Cardiac muscle cell (in vitro differentiated cells and primary cell): ENCODE measurements around the gene DOCK7. TPM values are rescaled to one million over a fixed set of nuclear protein-coding genes. Genes with fewer than 3 reads are reported as not detected.

Experiments
- DNase-seq, 2 donors: peaks; one replicate each; pipeline versions ENCODE4 v3.0.0 to v3.0.0-alpha.2; 2010 to 2017; ENCODE audit warnings: low read depth in 1 of 2, low spot score in 1 of 2
- H3K27ac ChIP-seq: fragments of 200-600 bp; sonication (generic); 2 replicates; pipeline ENCODE4 v1.5.1; 2016
- H3K27me3 ChIP-seq: fragments of 200-600 bp; sonication (generic); 2 replicates; pipeline ENCODE4 v1.6.0; 2016; ENCODE audit warnings: control low read depth
- H3K36me3 ChIP-seq: fragments of 200-600 bp; sonication (generic); 2 replicates; pipeline ENCODE4 v1.5.1; 2016; ENCODE audit warnings: control low read depth
- H3K4me1 ChIP-seq: fragments of 200-600 bp; sonication (generic); 2 replicates; pipeline ENCODE4 v1.8.1; 2017; ENCODE audit warnings: low read depth, mild to moderate bottlenecking, mixed run types
- H3K4me3 ChIP-seq: fragments of 200-600 bp; sonication (generic); 2 replicates; pipeline ENCODE4 v1.5.1; 2016; ENCODE audit warnings: mild to moderate bottlenecking
- H3K9me3 ChIP-seq: fragments of 200-600 bp; sonication (generic); 2 replicates; pipeline ENCODE4 v1.5.1; 2017; ENCODE audit warnings: low read depth, mild to moderate bottlenecking, control low read depth
- CTCF ChIP-seq: IDR thresholded peaks from 2 replicates; pipeline ENCODE4 v1.5.1; 2012; ENCODE audit warnings: low read depth, mild to moderate bottlenecking, low read length
- polyA plus RNA-seq: library from polyadenylated mRNA; unstranded; fragments of >200 nt; fragmentation: Nextera tagmentation; extraction: Ambion mirVana; gene quantifications from 2 replicates; pipeline ENCODE4 v1.2.1, GENCODE V29; 2016
- total RNA-seq: library from RNA; depleted of rRNA; stranded (reverse); fragments of >200 nt; gene quantifications from 2 replicates; pipeline ENCODE4 v1.2.3, GENCODE V29; 2016

Gene DOCK7
- total and polyA plus RNA-seq, 2 experiments from 2014 or later: 17.5 to 79.6 TPM

DNA sequence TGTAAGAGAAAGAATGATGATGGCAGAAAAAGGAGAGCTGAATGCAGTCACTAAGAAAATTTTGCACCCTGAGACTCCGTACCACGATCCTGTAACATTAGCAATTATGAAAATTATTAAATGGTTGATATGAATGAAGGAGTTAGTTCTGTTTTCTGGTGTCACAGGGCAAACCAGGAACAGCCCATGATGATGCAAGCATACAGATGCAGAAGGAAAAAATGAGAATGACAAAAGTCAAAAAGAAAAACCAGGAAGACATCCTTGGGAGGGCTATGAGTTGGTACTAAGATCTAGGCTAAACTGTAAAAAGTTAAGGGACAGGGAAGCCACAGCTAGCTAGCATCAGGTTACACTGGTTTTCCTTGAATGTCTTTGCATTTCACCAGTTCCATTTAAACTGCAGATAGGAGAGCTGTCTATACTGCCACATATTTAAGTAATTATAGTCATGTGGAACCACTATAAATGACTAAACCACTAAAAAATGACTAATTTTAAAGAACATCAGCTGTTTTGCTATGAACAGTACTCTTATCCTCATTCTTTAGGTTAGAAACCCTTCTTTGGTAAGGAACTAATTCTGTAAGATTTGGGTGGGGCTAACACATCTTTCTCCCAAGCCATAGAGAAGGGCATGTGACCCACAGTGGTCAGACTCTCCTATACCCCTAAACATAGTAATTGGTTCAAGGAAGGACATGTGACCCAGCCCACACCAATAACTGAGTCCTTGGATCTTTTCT lies 11.4 kb downstream of the DOCK7 start:
- H3K4me3 ChIP-seq: no peak overlapping the region
- no peaks in the 10 kb centered on the region for H3K9me3 ChIP-seq
- peaks cover 5% of the 10 kb centered on the region for H3K4me1 ChIP-seq
- DNase-seq: no peak
- H3K27me3 ChIP-seq: no peaks in the 10 kb centered on the region
- H3K36me3 ChIP-seq: no peaks in the 10 kb centered on the region
- H3K27ac ChIP-seq: no peak overlapping the region
- TF ChIP-seq CTCF: no peak

GRCh38 chr1:62673629-62674028 lies 14.6 kb downstream of the DOCK7 start:
- H3K4me3 ChIP-seq: no peak overlapping the region
- no peak for DNase-seq
- TF ChIP-seq CTCF: no peak
- H3K4me1 ChIP-seq: peaks cover 5% of the 10 kb centered on the region
- no peaks in the 10 kb centered on the region for H3K9me3 ChIP-seq
- H3K27ac ChIP-seq: no peak overlapping the region
- H3K36me3 ChIP-seq: no peaks in the 10 kb centered on the region
- no peaks in the 10 kb centered on the region for H3K27me3 ChIP-seq

GRCh38 chr1:62672029-62672428 lies 16.2 kb downstream of the DOCK7 start:
- Histone ChIP-seq H3K36me3 (no peaks in the 10 kb centered on the region), H3K27ac (no peak overlapping the region), H3K4me1 (peaks cover 5% of the 10 kb centered on the region), H3K9me3 (no peaks in the 10 kb centered on the region), H3K4me3 (no peak overlapping the region), H3K27me3 (no peaks in the 10 kb centered on the region)
- no peak for DNase-seq
- TF ChIP-seq CTCF: no peak

DNA sequence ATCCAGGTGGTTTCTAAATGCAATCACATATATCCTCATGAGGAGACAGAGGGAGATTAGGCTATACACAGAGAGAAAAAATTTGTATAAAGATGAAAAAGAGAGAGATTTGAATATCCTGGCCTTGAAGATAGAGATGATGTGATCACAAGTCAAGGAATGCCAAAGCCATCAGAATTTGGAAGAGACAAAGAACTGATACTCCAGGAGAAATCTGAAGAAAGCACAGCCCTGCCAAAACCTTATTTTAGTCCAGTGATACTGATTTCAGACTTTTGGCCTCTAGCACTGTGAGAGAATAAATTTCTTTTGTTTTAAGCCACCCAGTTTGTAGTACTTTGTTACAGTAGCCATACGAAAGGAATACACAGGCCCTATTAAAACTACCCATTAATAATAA lies 33.4 kb downstream of the DOCK7 start:
- TF ChIP-seq CTCF: no peak
- H3K27me3 ChIP-seq: no peaks in the 10 kb centered on the region
- H3K36me3 ChIP-seq: peaks cover 14% of the 10 kb centered on the region
- H3K4me1 ChIP-seq: no peaks in the 10 kb centered on the region
- no peak overlapping the region for H3K4me3 ChIP-seq
- no peak overlapping the region for H3K27ac ChIP-seq
- DNase-seq: no peak
- no peaks in the 10 kb centered on the region for H3K9me3 ChIP-seq

DNA sequence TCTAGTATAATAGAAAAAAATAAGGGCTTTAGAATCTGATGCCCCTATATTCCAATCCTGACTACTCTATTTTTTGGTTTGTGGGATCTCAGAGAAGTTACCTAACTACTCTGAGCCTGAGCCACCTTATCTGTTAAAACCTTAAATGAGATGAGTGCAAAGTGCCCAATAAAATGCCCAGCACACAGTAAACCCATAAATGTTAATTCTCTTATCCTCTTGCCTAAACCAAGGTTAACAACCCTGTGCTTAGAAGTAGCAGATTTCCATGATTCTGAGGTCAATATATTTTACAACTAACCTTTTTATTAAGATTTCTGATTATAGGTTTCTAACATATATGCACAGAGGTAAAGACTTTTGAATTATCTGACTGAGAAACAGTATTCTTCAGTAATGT lies 35.8 kb downstream of the DOCK7 start:
- H3K4me1 ChIP-seq: no peaks in the 10 kb centered on the region
- H3K9me3 ChIP-seq: no peaks in the 10 kb centered on the region
- H3K27ac ChIP-seq: no peak overlapping the region
- no peak overlapping the region for H3K4me3 ChIP-seq
- no peak for TF ChIP-seq CTCF
- H3K27me3 ChIP-seq: no peaks in the 10 kb centered on the region
- no peak for DNase-seq
- H3K36me3 ChIP-seq: peaks cover 17% of the 10 kb centered on the region

DNA sequence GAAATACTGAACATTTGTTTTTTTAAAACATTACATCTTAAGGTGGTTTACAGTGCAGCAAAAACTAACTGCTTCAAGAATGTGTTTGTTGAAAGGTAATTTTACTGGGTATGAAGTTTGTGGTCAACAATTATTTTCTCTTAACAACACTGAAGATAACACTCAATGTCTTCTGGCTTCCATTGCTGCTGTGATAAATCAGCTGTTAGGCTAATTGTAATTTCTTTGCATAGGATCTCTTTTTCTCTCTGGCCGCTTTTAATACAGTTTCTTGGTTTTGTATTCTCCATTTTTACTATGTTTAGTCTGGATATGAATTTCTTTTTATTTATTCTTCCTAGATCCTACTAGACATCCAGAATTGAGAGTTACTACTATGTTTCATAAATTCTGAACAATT lies 44.9 kb downstream of the DOCK7 start:
- no peak for DNase-seq
- no peak for TF ChIP-seq CTCF
- no peak overlapping the region for H3K4me3 ChIP-seq
- no peak overlapping the region for H3K27ac ChIP-seq
- H3K4me1 ChIP-seq: no peaks in the 10 kb centered on the region
- H3K9me3 ChIP-seq: no peaks in the 10 kb centered on the region
- no peaks in the 10 kb centered on the region for H3K27me3 ChIP-seq
- peaks cover 21% of the 10 kb centered on the region for H3K36me3 ChIP-seq
